Uterus (tissue), 2 donors: Measurements from ENCODE around the gene TBC1D5.

Experiments
- CTCF ChIP-seq, 4 experiments: fragments of 200-600 bp in 2 of 4; fragments of 450-650 bp in 2 of 4; sonication (generic) in 2 of 4; IDR thresholded peaks; one replicate each; pipeline ENCODE4 v1.5.1; 2016 to 2019; ENCODE audit warnings: antibody characterized with exemption in 4 of 4, mild to moderate bottlenecking in 2 of 4, moderate library complexity in 1 of 4
- POLR2A ChIP-seq, 2 donors: fragments of 450-650 bp; IDR thresholded peaks; one replicate each; pipeline ENCODE4 v1.6.1; 2016; ENCODE audit warnings: antibody characterized with exemption in 2 of 2, mild to moderate bottlenecking in 1 of 2, moderate library complexity in 1 of 2

GRCh38 chr3:17339132-17339575 lies 403.3 kb downstream of the TBC1D5 start:
- TF ChIP-seq POLR2A (IDR thresholded peaks at IDR 0.05) (no peak), CTCF (IDR thresholded peaks at IDR 0.05) (no peak)
